Measurements from ENCODE around the gene MAD1L1.

MAD1L1 gene

DNA sequence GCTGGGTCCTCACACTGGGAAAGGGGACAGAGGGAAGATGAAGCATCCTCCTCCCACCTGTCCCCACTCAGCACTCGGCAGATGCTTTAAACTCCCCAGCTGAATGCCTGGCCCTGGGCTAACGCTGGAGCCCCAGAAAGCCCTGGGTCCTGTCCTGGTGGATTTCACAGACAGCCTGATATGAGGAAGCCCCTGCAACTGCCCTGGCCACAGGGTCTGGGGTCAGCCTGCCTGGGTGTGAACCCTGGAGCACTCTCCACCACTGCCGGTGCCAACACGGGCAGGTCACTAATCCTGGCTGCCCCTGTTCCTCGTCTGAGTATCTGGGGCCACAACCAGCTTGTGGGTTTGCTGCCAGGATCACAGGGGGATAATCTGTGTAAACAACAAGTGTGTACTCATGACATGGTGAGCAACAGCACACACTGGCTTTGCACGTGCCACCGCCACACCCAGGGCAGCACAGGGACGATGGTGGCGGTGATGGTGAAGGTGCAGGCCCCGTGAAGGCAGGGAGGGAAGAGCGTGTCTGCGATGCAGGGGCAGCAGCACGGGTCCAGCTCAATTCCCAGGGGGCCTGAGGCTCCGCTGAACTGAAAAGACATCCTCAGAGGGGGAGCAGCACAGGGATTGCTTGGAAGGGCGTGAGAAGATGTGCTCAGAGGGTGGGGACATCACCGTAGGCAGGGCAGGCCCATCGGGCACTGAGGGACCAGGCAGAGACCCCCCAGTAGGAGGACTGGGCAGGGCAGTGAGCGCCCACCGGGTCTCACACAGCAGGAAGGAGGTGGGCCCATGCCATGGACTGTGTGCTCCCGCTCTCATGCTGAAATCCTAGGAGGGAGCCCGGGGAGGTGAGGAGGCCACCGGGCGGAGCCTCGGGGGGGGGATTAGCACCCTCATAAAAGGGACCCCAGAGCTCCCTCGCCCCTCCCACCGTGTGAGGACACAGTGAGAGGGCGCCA, 238.7 kb downstream of the MAD1L1 start:
- DNase-seq: no peak

DNA sequence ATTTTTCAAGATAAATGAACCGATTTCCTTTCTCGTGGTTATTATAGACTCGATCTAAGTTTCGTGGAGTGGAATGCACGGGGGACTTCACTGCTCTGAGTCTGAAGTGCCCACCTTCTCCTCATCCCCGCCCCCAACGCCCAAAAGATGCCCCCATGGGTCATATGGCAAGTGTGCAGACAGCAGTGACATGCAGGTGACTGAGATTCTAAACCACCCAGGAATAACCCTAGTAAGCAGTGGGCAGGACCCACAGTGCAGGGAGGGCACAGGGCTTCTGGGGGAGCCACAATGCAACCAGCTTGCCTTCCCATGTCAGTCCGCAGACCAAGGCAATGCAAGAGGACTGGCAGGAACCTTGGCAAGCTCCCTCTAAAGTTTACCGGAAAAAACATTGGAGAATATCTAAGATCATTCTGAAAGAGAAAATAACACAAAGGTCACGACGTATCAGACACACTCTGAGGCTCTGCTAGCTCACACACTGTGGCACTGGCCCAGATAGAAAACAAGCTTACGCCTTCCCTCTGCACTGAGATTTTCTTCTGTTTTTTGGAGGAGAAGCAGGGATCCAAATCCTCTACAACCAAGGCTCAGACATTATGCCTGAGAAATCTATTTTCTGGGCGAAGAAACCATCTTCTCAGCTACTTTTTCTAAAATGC, 239.6 kb downstream of the MAD1L1 start:
- no peak for DNase-seq

DNA sequence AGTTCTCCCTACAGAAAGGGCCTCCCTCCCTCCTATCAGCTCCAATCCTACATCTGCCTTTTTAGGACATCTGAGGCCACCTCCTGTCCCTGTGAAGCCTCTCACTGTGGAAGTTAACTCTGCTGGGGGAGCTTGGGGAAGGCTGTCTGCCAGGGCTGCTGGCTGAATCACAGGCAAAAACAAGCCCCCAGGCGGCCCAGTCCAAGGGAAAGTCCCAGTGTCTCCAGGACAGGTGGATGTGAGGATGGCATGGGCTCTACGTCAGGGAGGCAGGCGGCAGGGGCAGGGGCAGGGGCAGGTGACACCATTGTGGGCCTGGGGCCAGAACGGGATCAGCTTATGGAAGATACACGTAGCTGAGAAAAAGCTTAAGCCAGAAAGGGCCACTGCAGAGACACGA, 240.2 kb downstream of the MAD1L1 start:
- no peak for DNase-seq

DNA sequence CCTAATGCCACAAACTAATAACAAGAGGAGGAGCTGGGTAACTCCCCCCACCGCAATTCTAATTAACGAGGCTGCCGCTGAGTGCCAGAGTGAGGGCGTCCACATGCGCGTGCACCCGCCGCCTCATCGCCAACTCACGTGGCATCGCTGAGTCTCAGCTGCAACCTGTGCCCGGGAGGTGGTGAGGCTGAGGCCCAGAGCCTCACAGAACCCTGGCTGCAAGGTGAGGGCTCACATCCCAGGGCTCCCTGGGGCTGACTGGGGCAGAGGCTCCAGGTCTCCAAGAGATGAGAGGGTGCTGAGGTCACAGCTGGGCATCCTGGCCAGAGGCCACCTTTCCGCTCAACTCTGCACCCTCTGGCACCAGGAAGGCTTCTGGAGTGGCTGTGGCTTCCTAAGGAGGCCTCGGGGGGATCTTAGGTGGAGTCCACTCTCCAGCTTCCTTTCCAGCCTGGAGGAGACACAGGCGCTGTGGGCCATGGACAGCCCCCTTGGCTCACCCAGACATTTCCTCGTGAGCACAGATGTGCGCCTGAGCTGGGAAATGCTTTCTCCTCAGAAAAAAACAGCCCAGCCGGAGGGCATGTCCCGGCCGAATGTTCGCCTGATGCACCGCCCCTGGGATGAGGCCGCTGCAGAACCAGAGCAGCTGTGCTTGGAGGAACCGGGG, 242.6 kb downstream of the MAD1L1 start:
- DNase-seq: no peak

DNA sequence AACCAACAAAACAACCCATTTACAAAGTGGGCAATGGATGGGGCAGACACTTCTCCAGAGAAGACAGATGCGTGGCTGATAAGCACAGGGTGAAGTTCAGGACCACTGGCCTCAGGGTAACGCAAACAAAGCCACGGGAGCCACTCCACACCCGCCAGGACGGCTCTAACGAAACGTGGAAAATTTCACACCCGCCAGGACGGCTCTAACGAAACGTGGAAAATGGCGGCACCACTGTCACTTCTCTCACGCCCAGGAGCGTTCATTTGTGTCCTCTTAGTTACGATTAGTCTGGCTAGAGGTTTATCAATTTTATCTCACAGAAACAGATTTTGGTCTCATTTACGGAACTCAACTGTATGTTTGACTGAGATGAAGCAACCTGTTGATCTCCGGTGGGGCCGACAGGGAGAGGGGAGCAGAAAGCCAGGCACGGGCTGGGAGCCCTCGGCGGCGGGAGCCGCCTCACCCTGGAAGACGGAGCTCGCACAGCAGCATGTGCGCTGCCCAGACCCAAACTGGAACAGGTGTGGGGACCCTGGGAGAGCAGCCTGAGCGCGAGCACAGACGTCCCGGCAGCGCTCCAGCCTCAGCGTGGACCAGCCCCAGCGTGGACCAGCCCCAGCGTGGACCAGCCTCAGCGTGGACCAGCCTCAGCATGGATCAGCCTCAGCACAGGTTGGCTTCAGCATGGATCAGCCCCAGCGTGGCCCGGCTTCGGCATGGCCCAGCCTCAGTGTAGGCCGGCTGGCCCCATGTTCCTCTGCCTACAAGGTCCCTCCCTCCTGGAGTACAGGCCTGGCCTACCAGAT, 243.5 kb downstream of the MAD1L1 start:
- DNase-seq: no peak

DNA sequence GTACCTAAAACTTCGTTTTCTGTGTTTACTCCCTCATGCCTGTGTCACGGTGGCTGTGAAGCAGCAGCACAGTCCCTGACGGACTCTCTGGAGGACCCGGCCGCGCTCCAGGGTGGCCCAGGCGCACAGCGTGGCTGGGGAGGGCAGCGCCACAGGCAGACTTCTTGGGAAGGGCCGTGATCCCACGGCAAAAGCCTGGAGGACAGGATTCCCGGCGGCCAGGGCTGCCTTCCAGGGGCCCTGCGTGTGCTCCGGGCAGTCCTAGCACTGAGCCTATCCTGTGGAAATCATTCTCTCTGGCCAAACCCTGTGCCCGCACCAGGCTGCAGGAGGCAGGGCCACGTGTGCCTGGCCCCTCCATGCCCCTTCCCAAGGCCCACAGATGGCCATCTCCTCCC, 244.2 kb downstream of the MAD1L1 start:
- no peak for DNase-seq

DNA sequence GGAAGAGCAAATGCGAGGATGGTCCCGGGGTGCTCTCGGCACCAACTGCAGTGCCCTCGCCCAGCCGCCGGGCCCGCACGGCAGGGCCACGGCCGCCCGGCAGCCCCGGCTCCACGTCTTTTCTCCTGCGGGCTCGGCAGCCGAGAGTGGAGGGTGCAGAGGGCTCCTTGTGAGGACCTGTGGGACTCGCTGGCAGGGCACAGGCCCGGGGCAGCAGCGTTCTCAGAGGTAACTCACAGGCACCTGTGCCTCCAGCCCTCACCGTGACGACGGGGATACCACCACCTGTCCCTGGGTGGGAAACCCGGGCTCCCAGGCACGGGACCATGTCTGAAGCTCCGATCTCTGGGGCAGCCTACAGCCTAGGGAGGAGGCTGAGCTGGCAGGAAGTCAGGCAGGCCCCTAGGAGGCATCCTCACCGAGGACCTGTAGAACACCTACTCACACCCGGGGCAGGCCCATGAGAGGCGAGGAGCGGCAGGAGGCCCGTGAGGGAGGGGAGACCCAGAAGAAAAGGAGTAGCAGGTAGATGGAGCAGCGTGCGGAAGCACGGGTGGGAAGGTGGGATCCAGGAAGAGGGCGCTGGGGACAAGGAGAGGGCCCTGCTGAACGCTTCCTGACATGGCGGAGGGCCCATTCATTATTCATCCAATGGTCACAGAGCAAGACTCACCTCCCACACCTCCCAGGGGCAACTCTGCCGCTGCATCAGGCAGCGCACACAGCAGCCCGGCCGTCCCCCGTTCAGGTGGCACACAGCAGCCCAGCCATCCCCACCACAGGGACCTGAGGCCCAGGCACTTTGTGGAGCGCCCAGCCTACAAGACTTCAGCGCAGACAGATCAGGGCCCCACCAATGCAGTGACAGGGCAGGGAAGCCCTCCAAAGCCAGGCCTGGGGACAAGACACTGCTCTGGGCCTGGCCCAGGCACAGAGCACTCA, 244.9 kb downstream of the MAD1L1 start:
- no peak for DNase-seq

DNA sequence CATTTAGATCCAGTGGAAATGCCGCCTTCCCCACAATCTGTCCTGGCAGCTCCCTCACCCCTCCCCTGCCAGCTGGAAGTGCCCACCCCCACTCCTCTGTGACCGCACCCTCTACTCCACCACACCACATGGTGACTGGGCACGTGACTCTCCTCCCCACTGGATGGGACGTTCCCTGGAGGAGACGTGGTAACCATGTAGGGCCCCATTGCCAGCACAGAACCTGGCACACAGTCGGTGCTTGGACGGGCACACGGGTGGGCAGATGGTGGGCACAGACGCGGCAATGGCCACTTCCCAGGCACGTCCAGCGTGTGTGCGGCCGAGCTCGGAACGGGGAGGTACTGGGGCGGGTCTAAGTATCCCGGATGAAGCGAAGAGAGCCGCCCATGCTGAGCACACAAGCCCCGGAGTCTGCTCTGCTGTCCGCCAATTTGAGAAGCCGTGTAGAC, 245.6 kb downstream of the MAD1L1 start:
- DNase-seq: no peak

DNA sequence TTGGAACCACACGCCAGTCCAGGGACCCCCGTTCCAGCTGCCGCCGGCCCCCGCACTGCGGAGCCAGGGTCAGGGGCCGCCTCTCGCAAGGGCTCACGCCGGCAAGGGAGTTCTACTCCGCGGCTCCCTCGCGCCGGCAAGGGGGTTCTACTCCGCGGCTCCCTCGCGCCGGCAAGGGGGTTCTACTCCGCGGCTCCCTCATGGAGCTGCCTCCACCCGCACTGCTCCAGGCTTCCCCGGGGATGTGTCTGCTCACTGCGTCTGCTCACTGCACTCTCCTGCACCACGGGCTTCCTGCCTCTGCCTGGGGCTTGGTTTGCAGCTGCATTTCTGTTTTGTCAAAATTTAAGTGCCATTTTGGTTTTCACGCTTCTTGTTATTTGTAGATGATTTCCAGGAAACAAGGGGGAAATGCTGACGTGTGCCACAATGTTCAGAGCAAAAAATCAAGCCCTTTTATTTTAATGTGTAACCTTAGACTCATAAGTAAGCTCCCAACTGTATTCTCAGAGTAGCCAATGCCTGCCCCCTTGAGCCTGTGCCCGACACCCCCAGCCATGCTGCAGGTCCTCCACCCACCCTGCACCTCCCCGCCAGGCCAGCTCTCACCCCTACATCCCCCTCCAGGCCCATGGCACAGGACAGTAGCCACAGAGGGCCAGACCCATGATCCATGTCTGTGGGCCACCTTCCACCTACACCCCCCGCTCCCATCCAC, 246.2 kb downstream of the MAD1L1 start:
- no peak for DNase-seq

DNA sequence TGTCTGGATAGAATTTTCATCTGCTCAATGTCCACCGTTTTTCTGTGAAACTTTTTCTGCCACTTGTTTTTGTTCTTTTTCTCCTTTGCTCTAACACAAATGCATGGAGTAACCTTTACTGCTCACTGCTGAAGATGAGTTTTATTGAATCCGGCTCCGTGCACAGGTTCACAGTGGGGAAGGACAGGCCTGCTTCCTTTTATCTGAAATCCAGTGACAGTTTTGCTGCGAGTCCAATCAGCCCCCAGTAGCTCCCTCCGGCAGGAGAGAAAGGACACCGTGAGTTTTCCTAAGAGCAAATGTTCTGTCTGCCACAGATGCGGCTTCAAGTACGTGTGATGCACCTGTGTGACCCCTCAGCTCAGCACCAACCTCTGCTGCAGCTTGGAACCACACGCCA, 246.8 kb downstream of the MAD1L1 start:
- DNase-seq: no peak

DNA sequence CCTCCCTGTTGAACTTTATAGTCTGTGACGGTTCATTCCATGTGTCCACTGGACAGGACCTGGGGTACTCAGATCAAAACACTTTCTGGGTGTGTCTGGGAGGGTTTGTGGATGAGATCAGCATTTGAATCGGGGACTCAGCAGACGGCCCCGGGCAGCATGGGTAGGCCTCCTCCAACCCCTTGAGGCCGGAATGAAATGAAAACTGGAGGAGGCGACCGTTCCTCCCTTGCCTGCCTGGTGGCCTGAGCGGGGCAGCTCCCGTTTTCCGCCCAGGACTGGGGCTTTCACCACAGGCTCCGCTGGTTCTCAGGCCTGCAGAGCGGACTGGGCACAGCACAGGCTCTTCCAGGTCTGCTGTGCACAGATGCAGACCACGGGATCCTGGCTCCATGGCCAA, 247.7 kb downstream of the MAD1L1 start:
- no peak for DNase-seq

DNA sequence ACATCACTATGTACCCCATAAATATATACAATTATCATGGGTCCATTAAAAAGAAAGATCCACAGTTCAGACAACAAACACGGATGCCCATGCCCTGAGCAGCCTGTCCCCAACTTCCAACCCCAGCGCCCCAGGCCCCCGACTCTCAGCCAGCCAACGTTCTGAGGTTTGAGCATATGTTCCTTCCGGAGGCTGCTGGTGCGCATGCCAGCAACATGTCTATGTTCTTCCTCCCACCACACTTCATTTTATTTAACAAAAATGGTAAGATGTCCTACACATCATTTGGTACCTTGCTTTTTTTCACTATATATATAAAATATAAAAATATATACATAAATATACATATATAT, 250.9 kb downstream of the MAD1L1 start:
- DNase-seq: no peak

DNA sequence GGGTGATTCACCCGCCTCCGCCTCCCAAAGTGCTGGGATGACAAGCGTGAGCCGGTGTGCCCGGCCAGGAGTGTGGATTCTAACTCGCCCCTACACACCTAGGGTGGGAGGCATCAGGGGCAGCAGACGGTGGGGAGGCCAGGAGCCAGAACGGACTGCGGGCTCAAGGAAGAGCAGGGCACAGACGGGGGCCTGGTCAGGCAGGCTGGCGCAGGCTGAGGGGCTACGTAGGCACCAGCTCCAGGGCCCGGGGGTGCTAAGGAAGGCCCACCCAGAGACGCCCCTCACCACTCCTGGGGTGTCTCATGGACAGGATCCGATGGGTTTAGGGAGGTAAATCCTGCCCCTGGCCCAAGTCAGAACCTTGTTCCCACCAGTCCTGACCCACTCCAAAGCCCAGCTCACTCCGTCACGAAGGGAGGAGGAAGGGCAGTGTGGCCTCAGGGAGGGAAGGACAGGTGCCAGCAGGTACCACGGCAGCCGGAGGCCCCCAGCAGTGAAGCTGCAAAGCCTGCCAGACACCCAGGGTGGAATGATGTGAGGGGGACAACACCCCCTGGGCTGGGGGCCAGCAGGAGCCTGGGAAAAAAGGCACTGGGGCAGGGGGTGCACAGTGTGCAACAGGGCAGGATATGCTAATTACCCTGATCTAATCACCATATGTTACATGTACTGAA, 251.4 kb downstream of the MAD1L1 start:
- DNase-seq: no peak

DNA sequence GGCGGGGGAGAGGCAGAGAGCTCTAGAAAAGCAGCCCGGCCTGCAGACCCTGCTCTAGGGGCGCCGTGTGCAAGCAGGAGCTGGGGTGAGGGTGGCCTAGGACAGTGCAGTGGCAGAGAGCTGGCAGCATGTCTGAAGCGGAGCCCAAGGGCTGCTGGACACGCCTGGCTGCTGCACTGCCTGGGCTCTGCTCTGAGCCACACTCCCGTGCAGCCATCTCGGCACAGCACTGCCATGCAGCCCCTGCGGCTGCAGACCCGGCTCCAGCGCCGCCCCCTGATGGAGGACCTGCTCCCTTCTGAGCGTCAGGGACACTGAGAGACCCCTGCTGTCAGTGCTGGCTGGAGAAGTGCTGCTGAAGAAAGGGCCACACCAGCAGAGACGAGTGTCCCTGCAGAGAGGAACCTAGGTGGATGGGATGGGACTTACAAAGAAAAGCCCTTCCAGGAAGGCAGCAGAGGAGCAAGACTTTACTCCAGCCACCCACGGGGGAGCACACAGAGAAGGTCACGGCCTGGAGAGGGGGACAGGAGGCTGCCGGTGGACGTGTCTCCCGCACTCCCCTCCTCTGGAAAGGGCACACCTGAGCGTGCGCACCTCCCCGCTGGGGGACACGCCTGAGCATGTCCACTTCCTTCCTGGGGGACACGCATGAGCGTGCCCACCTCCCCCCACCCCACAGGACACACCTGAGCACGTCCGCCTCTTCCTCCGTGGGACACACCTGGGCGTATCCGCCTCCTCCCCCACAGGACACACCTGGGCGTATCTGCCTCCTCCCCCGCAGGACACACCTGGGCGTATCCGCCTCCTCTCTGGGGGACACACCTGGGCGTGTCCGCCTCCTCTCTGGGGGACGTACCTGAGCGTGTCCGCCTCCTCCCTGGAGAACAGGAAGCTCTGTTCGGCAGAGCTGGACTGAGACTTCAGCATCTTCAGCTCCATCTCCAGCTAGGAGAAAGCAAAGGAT, 252.9 kb downstream of the MAD1L1 start:
- DNase-seq: no peak

DNA sequence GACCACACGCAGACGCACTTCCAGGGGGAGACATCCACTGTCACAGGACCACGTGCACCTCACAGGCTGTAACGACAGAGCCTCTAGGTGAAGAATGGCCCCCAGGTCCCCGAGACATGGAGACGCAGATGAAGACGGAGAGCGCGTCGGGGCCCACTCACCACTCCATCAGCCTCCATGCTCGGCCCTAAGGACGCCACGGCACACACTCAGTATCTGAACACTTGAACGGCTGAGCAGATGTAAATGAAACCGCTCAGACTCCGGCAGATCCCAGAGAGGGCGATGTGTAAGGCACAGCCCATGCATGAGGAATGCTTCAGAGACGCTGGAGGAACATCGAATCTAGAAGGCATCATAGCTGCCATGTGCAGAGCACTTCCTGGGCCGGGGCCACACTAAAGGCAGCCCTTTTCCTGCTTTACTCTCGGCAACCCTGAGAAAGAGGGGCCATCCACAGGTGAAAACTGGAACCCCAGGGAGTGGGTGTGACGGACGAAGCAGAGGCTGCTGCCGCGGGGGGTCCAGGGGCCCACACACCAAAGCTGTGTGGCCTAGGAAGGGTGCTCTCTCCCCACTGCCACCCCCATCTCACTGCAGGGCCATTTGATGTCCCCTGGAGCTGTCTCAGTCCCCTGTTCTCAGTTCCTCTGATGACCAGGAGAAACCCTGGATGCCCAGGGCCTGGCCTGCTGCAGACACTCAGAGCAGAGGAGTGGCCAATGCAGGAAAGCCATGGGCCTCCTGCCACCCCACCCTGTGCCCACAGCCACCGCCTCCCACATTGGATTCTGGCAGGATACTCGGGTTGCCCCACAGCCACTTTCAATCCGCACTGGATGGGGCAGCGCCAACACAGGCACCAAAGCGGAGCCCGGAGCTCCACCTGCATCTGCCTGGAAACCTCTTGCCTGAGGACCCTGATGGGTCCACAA, 253.8 kb downstream of the MAD1L1 start:
- DNase-seq: no peak

DNA sequence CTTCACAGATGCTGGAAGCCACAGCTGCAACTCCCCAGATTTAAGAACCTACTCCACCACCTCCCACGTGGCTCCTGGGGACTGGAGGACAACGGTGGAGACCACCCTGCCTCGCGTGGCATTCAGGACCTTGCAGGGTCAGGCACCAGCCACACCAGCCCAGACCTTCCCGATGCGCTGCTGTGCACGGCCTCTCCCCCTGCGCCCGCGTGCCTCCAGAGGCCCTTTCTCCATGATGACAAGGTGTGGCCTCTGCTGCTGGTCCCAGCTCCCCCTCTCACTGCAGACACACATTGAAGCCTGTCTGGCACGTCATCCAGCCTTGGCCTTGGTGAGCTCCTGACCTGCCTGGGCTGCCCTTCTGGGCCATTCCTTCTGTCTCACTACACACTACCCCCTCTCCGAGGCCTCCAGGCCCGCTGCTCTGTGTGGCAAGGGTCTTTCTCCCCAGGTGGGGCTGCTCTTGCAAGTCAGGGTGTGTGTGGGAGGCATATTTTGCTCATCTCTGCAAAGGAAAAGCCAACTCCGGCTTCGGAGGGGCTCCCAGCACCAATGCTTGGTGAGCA, 254.8 kb downstream of the MAD1L1 start:
- no peak for DNase-seq

Data from nucleus accumbens (tissue), 56 donors.